Right lobe of liver (tissue), 4 donors: ENCODE data around the gene BICC1.

Experiments used
- CTCF ChIP-seq, 4 donors: fragments of 200-600 bp in 3 of 4; fragments of 450-650 bp in 1 of 4; IDR thresholded peaks; one replicate each; pipeline versions ENCODE4 v1.5.1 to v1.8.0; 2016 to 2022; ENCODE audit warnings: antibody characterized with exemption in 4 of 4, mild to moderate bottlenecking in 2 of 4
- POLR2A ChIP-seq: fragments of 450-650 bp; IDR thresholded peaks from one replicate; pipeline ENCODE4 v1.6.1; 2017; ENCODE audit warnings: antibody characterized with exemption, mild to moderate bottlenecking
- donor health status: DM: no; HTN: no; CAD: no.
- donor health status: DM: no; HTN: no; CAD: no.
- donor health status: DM: no; HTN: yes; CAD: no.

- TF ChIP-seq CTCF (IDR thresholded peaks at IDR 0.05) (no peak), POLR2A (no peak)
Measured at GRCh38 chr10:58778966-58779365, 266.3 kb downstream of the BICC1 start.
